HEK293 (cell line): Measurements from ENCODE around the gene SOX5.

Source experiments
- CTCF ChIA-PET: fragments of 350-600 bp; formaldehyde crosslinking; extraction: SDS; loops from one replicate; lab custom pipeline; 2021; ENCODE audit warnings: antibody characterized with exemption; lab: Yijun Ruan, JAX
- POLR2A ChIA-PET: fragments of 300-600 bp; formaldehyde crosslinking; extraction: SDS; loops from one replicate; lab custom pipeline; 2020; ENCODE audit warnings: antibody characterized with exemption, inconsistent platforms; lab: Yijun Ruan, JAX
- H3K27ac ChIP-seq: fragments of 200-500 bp; sonication (Bioruptor generic); 2 replicates; pipeline ENCODE4 v1.5.1; 2014; ENCODE audit warnings: low read depth, low read length, control low read depth, inconsistent platforms; ENCODE audit errors: extremely low read depth
- H3K36me3 ChIP-seq, 2 experiments: fragments of 200-500 bp in 1 of 2; sonication (Bioruptor generic) in 1 of 2; 1 replicate in 1 of 2; 2 replicates in 1 of 2; pipeline ENCODE4 v1.5.1; 2014 to 2017; ENCODE audit warnings: inconsistent platforms in 2 of 2, low read length in 2 of 2; ENCODE audit not compliant: control insufficient read depth in 2 of 2, insufficient read depth in 1 of 2
- H3K4me1 ChIP-seq: fragments of 200-500 bp; sonication (Bioruptor generic); 2 replicates; pipeline ENCODE4 v1.5.1; 2014; ENCODE audit warnings: mild to moderate bottlenecking, low read length, inconsistent platforms; ENCODE audit not compliant: control insufficient read depth, insufficient read depth
- H3K4me3 ChIP-seq: 2 replicates; pipeline ENCODE4 v1.5.1; 2011; ENCODE audit warnings: low read depth, mild to moderate bottlenecking, control low read depth, low read length, moderate library complexity
- H3K9me3 ChIP-seq: fragments of 200-500 bp; sonication (Bioruptor generic); 2 replicates; pipeline ENCODE4 v1.5.1; 2014; ENCODE audit warnings: low read depth, low read length, inconsistent platforms; ENCODE audit not compliant: control insufficient read depth, insufficient read depth
- BCL11A ChIP-seq: fragments of 450-650 bp; formaldehyde crosslinking; IDR thresholded peaks from 2 replicates; pipeline ENCODE4 v1.5.1; 2016; ENCODE audit warnings: low read depth, missing biosample characterization, missing genetic modification characterization
- GLI4 ChIP-seq: fragments of 450-650 bp; formaldehyde crosslinking; IDR thresholded peaks from 2 replicates; pipeline ENCODE4 v1.5.1; 2016; ENCODE audit warnings: missing biosample characterization, missing genetic modification characterization
- HOXA7 ChIP-seq: sonication (generic); formaldehyde crosslinking; IDR thresholded peaks from 2 replicates; pipeline ENCODE4 v1.8.1; 2022; ENCODE audit warnings: missing genetic modification reagents, borderline replicate concordance
- KLF10 ChIP-seq: fragments of 450-650 bp; IDR thresholded peaks from 2 replicates; pipeline ENCODE4 v1.5.1; 2018; ENCODE audit warnings: missing biosample characterization, mild to moderate bottlenecking, missing genetic modification characterization
- KLF16 ChIP-seq: fragments of 450-650 bp; formaldehyde crosslinking; IDR thresholded peaks from 2 replicates; pipeline ENCODE4 v1.5.1; 2017; ENCODE audit warnings: missing biosample characterization, missing genetic modification characterization
- KLF9 ChIP-seq: fragments of 450-650 bp; formaldehyde crosslinking; IDR thresholded peaks from 2 replicates; pipeline ENCODE4 v1.5.1; 2016; ENCODE audit warnings: missing biosample characterization, missing genetic modification characterization, low read depth
- SALL2 ChIP-seq: fragments of 450-650 bp; formaldehyde crosslinking; IDR thresholded peaks from 2 replicates; pipeline ENCODE4 v1.5.0; 2017; ENCODE audit warnings: missing biosample characterization, mild to moderate bottlenecking, missing genetic modification characterization, borderline replicate concordance
- TCF7L2 ChIP-seq: IDR thresholded peaks from 2 replicates; pipeline ENCODE4 v1.6.1; 2011; ENCODE audit warnings: low read depth, mild to moderate bottlenecking, inconsistent platforms, low read length, moderate library complexity, borderline replicate concordance
- YY1 ChIP-seq: fragments of 450-650 bp; formaldehyde crosslinking; IDR thresholded peaks from 2 replicates; pipeline ENCODE4 v1.5.1; 2018; ENCODE audit warnings: missing biosample characterization, missing genetic modification characterization
- ZEB2 ChIP-seq: fragments of 450-650 bp; formaldehyde crosslinking; IDR thresholded peaks from 2 replicates; pipeline ENCODE4 v1.5.1; 2016; ENCODE audit warnings: missing biosample characterization, missing genetic modification characterization
- ZIC2 ChIP-seq: fragments of 450-650 bp; formaldehyde crosslinking; IDR thresholded peaks from 2 replicates; pipeline ENCODE4 v1.5.1; 2016; ENCODE audit warnings: missing biosample characterization, missing genetic modification characterization
- ZNF138 ChIP-seq: fragments of 450-650 bp; formaldehyde crosslinking; IDR thresholded peaks from 2 replicates; pipeline ENCODE4 v1.5.1; 2016; ENCODE audit warnings: missing biosample characterization, missing genetic modification characterization, borderline replicate concordance
- ZNF211 ChIP-seq: fragments of 450-650 bp; formaldehyde crosslinking; IDR thresholded peaks from 2 replicates; pipeline ENCODE4 v1.5.1; 2016; ENCODE audit warnings: low read depth, missing biosample characterization, missing genetic modification characterization
- ZNF335 ChIP-seq: fragments of 450-650 bp; formaldehyde crosslinking; conservative IDR thresholded peaks from 2 replicates; pipeline ENCODE4 v1.5.1; 2016; ENCODE audit warnings: missing biosample characterization, missing genetic modification characterization
- ZNF394 ChIP-seq: fragments of 450-650 bp; formaldehyde crosslinking; IDR thresholded peaks from 2 replicates; pipeline ENCODE4 v1.5.1; 2016; ENCODE audit warnings: missing biosample characterization, missing genetic modification characterization, mild to moderate bottlenecking, moderate library complexity, borderline replicate concordance
- ZNF510 ChIP-seq: fragments of 450-650 bp; formaldehyde crosslinking; IDR thresholded peaks from 2 replicates; pipeline ENCODE4 v1.5.1; 2018; ENCODE audit warnings: mild to moderate bottlenecking, missing genetic modification characterization, missing biosample characterization; ENCODE audit not compliant: insufficient replicate concordance
- ZNF548 ChIP-seq: fragments of 450-650 bp; formaldehyde crosslinking; IDR thresholded peaks from 2 replicates; pipeline ENCODE4 v1.5.1; 2016; ENCODE audit warnings: missing biosample characterization, missing genetic modification characterization
- ZNF555 ChIP-seq: fragments of 450-650 bp; formaldehyde crosslinking; conservative IDR thresholded peaks from 2 replicates; pipeline ENCODE4 v1.5.1; 2017; ENCODE audit warnings: missing biosample characterization, mild to moderate bottlenecking, missing genetic modification characterization, inconsistent platforms
- ZNF571 ChIP-seq: fragments of 450-650 bp; formaldehyde crosslinking; IDR thresholded peaks from 2 replicates; pipeline ENCODE4 v1.5.0; 2017; ENCODE audit warnings: missing biosample characterization, missing genetic modification characterization
- ZNF654 ChIP-seq: fragments of 450-650 bp; formaldehyde crosslinking; IDR thresholded peaks from 2 replicates; pipeline ENCODE4 v1.5.1; 2016; ENCODE audit warnings: low read depth, missing biosample characterization, missing genetic modification characterization
- ZNF777 ChIP-seq: fragments of 450-650 bp; formaldehyde crosslinking; IDR thresholded peaks from 2 replicates; pipeline ENCODE4 v1.5.1; 2017; ENCODE audit warnings: missing biosample characterization, missing genetic modification characterization, borderline replicate concordance
- ZNF785 ChIP-seq: fragments of 450-650 bp; formaldehyde crosslinking; IDR thresholded peaks from 2 replicates; pipeline ENCODE4 v1.5.1; 2016; ENCODE audit warnings: missing biosample characterization, missing genetic modification characterization
- ZNF792 ChIP-seq: fragments of 450-650 bp; formaldehyde crosslinking; IDR thresholded peaks from 2 replicates; pipeline ENCODE4 v1.5.1; 2016; ENCODE audit warnings: missing biosample characterization, missing genetic modification characterization
- ZNF843 ChIP-seq: fragments of 450-650 bp; formaldehyde crosslinking; IDR thresholded peaks from 2 replicates; pipeline ENCODE4 v1.5.1; 2016; ENCODE audit warnings: missing biosample characterization, missing genetic modification characterization
- TF ChIP-seq, protein P1 (sequence below): fragments of 450-650 bp; formaldehyde crosslinking; IDR thresholded peaks from 2 replicates; pipeline ENCODE4 v1.5.1; 2016; ENCODE audit warnings: missing biosample characterization, missing genetic modification characterization
- TF ChIP-seq, protein P2 (sequence below): fragments of 450-650 bp; formaldehyde crosslinking; optimal IDR thresholded peaks from 2 replicates; pipeline ENCODE3; 2016; ENCODE audit warnings: missing biosample characterization, mild to moderate bottlenecking, missing genetic modification characterization
- TF ChIP-seq, protein P3 (sequence below): fragments of 450-650 bp; formaldehyde crosslinking; IDR thresholded peaks from 2 replicates; pipeline ENCODE4 v1.5.1; 2016; ENCODE audit warnings: missing biosample characterization, missing genetic modification characterization
- TF ChIP-seq, protein P4 (sequence below): IDR thresholded peaks from 2 replicates; pipeline ENCODE4 v1.6.1; 2011; ENCODE audit warnings: mild to moderate bottlenecking, low read depth, low read length, borderline replicate concordance

The SOX5 gene

DNA sequence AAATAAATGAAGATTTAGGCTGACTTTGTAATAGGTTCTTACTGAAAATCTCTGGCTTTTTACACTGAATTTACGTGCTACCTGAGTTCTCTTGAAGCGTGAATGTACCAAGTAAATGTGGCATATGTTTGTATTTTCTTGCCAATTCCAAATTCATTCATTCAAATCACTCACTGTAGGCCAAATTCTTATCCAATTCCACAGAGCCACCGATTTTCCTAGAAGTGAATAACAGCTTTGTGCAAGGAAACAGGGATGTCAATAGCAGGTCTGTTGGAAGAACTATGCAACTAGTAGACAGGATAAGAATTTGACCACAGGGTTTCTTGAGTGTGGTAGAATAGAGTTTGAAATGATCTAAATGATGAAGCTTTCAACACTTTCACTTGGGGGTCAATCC, 86.8 kb downstream of the SOX5 start:
- TF ChIP-seq ZNF138 (no peak), ZNF792 (tag by site-specific recombination) (no peak), ZNF548 (no peak), ZNF777 (tag by site-specific recombination) (no peak)
- TF ChIP-seq, protein P1, sequence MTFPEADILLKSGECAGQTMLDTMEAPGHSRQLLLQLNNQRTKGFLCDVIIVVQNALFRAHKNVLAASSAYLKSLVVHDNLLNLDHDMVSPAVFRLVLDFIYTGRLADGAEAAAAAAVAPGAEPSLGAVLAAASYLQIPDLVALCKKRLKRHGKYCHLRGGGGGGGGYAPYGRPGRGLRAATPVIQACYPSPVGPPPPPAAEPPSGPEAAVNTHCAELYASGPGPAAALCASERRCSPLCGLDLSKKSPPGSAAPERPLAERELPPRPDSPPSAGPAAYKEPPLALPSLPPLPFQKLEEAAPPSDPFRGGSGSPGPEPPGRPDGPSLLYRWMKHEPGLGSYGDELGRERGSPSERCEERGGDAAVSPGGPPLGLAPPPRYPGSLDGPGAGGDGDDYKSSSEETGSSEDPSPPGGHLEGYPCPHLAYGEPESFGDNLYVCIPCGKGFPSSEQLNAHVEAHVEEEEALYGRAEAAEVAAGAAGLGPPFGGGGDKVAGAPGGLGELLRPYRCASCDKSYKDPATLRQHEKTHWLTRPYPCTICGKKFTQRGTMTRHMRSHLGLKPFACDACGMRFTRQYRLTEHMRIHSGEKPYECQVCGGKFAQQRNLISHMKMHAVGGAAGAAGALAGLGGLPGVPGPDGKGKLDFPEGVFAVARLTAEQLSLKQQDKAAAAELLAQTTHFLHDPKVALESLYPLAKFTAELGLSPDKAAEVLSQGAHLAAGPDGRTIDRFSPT (tag by site-specific recombination): no peak
- TF ChIP-seq, protein P2, sequence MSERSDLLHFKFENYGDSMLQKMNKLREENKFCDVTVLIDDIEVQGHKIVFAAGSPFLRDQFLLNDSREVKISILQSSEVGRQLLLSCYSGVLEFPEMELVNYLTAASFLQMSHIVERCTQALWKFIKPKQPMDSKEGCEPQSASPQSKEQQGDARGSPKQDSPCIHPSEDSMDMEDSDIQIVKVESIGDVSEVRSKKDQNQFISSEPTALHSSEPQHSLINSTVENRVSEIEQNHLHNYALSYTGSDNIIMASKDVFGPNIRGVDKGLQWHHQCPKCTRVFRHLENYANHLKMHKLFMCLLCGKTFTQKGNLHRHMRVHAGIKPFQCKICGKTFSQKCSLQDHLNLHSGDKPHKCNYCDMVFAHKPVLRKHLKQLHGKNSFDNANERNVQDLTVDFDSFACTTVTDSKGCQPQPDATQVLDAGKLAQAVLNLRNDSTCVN (tag by site-specific recombination): no peak
- ChIA-PET CTCF (no interaction called here), POLR2A (no interaction called here)

DNA sequence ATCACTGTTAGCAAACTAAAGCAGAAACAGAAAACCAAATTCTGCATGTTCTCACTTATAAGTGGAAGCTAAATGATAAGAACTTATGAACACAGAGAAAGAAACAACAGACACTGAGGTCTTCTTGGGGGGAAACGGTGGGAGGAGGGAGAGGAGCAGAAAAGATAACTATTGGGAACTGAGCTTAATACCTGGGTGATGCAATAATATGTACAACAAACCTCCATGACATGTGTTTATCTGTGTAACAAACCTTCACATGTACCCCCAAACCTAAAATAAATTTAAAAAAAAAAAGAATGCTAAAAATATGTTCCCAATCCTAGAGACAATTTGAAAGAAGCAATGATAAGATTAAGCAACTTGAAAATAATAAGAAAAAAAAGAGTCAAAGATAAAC, 89.5 kb downstream of the SOX5 start:
- POLR2A ChIA-PET: no interaction called here
- H3K9me3 ChIP-seq: no peaks in the 10 kb centered on the region
- no peak overlapping the region for H3K27ac ChIP-seq
- CTCF ChIA-PET: interaction anchor here (0.6 kb wide), 1 partner anchor 10 kb away, joined by 4 read pairs; no protein-coding TSS in a partner anchor
- TF ChIP-seq, protein P3, sequence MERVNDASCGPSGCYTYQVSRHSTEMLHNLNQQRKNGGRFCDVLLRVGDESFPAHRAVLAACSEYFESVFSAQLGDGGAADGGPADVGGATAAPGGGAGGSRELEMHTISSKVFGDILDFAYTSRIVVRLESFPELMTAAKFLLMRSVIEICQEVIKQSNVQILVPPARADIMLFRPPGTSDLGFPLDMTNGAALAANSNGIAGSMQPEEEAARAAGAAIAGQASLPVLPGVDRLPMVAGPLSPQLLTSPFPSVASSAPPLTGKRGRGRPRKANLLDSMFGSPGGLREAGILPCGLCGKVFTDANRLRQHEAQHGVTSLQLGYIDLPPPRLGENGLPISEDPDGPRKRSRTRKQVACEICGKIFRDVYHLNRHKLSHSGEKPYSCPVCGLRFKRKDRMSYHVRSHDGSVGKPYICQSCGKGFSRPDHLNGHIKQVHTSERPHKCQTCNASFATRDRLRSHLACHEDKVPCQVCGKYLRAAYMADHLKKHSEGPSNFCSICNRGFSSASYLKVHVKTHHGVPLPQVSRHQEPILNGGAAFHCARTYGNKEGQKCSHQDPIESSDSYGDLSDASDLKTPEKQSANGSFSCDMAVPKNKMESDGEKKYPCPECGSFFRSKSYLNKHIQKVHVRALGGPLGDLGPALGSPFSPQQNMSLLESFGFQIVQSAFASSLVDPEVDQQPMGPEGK: no peak
- TF ChIP-seq ZNF785 (tag by site-specific recombination) (no peak), ZNF138 (no peak), ZNF211 (tag by site-specific recombination) (no peak), ZNF335 (no peak), YY1 (tag by site-specific recombination) (no peak), ZNF510 (no peak), ZIC2 (tag by site-specific recombination) (no peak), ZEB2 (no peak), HOXA7 (CRISPR knock-in tag) (no peak)
- TF ChIP-seq, all 188 proteins: peak for 0
- Histone ChIP-seq H3K36me3 (no peaks in the 10 kb centered on the region), H3K4me1 (no peaks in the 10 kb centered on the region), H3K4me3 (no peak overlapping the region)

More for the DNA sequence above, 86.8 kb downstream of the SOX5 start:
- H3K9me3 ChIP-seq: no peaks in the 10 kb centered on the region
- no peak overlapping the region for H3K27ac ChIP-seq
- H3K4me3 ChIP-seq: no peak overlapping the region
- no peaks in the 10 kb centered on the region for H3K36me3 ChIP-seq
- H3K4me1 ChIP-seq: no peaks in the 10 kb centered on the region

DNA sequence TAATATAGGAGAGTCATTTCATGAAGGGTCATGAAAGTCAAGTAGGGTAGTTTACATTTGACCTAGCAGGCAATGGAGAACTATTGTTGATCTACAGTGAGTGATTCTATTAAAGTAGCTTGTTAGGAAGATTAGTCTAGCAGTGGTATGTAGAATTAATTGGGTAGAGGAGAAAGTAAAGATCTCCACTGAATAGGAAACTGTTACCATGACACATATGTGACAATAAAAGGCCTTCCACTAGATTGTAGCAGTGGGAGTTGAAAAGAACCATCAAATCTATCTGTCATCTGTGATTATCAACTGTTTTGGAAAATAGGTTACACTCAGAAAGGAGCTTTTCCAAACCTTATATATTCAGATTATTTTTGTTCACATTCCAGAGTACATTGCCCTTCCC, 92.3 kb downstream of the SOX5 start:
- H3K4me3 ChIP-seq: no peak overlapping the region
- no peak overlapping the region for H3K27ac ChIP-seq
- H3K36me3 ChIP-seq: no peaks in the 10 kb centered on the region
- H3K4me1 ChIP-seq: no peaks in the 10 kb centered on the region
- CTCF ChIA-PET: no interaction called here
- H3K9me3 ChIP-seq: no peaks in the 10 kb centered on the region
- POLR2A ChIA-PET: no interaction called here
- no peak for TF ChIP-seq GLI4
- TF ChIP-seq SALL2: no peak
- no peak for TF ChIP-seq ZNF843 (tag by site-specific recombination)
- TF ChIP-seq ZNF394 (tag by site-specific recombination): no peak
- TF ChIP-seq, protein P4, sequence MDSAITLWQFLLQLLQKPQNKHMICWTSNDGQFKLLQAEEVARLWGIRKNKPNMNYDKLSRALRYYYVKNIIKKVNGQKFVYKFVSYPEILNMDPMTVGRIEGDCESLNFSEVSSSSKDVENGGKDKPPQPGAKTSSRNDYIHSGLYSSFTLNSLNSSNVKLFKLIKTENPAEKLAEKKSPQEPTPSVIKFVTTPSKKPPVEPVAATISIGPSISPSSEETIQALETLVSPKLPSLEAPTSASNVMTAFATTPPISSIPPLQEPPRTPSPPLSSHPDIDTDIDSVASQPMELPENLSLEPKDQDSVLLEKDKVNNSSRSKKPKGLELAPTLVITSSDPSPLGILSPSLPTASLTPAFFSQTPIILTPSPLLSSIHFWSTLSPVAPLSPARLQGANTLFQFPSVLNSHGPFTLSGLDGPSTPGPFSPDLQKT: no peak
- no peak for TF ChIP-seq KLF9 (tag by site-specific recombination)
- TF ChIP-seq KLF16 (tag by site-specific recombination): no peak
- no peak for TF ChIP-seq ZNF654 (tag by site-specific recombination)
- no peak for TF ChIP-seq YY1 (tag by site-specific recombination)
- TF ChIP-seq KLF10: no peak
- no peak for TF ChIP-seq TCF7L2
- no peak for TF ChIP-seq ZNF571 (tag by site-specific recombination)
- no peak for TF ChIP-seq BCL11A (tag by site-specific recombination)
- no peak for TF ChIP-seq ZNF555 (tag by site-specific recombination)
